Heart right ventricle (tissue), 16 donors: Measurements from ENCODE around the gene HMG20A. TPM values are rescaled to one million over a fixed set of nuclear protein-coding genes. Genes with fewer than 3 reads are reported as not detected.

Experiments used
- ATAC-seq, 8 donors: fragments of 200-7000 bp; cut with Tn5 transposase; one replicate each; pipeline ENCODE4 v1.9.1; 2020; ENCODE audit warnings: mild to moderate bottlenecking in 8 of 8, moderate library complexity in 8 of 8, moderate number of reproducible peaks in 1 of 8
- DNase-seq, 2 donors: peaks; one replicate each; pipeline ENCODE4 v3.0.0-alpha.2; 2020
- H3K27ac ChIP-seq, 10 donors: fragments of 200-600 bp; sonication (generic) in 2 of 10; one replicate each; pipeline versions ENCODE4 v1.5.0 to v1.8.0; 2020 to 2022; ENCODE audit warnings: mild to moderate bottlenecking in 3 of 10
- H3K27me3 ChIP-seq, 7 donors: fragments of 200-600 bp; one replicate each; pipeline ENCODE4 v1.8.0; 2021 to 2022; ENCODE audit warnings: mild to moderate bottlenecking in 2 of 7
- H3K36me3 ChIP-seq, 9 donors: fragments of 200-600 bp; sonication (generic) in 1 of 9; one replicate each; pipeline versions ENCODE4 v1.5.0 to v1.8.0; 2020 to 2022; ENCODE audit warnings: mild to moderate bottlenecking in 2 of 9
- H3K4me1 ChIP-seq, 9 donors: fragments of 200-600 bp; sonication (generic) in 1 of 9; one replicate each; pipeline versions ENCODE4 v1.5.0 to v1.8.0; 2020 to 2022; ENCODE audit warnings: mild to moderate bottlenecking in 4 of 9
- H3K4me3 ChIP-seq, 10 donors: fragments of 200-600 bp; sonication (generic) in 2 of 10; one replicate each; pipeline versions ENCODE4 v1.5.0 to v1.8.0; 2020 to 2022; ENCODE audit warnings: mild to moderate bottlenecking in 7 of 10, moderate library complexity in 2 of 10
- H3K9me3 ChIP-seq, 11 donors: fragments of 200-600 bp in 10 of 11; sonication (generic) in 2 of 11; one replicate each; pipeline versions ENCODE4 v1.5.0 to v1.8.0; 2013 to 2022; ENCODE audit warnings: mild to moderate bottlenecking in 2 of 11, control low read depth in 1 of 11, moderate library complexity in 1 of 11
- WGBS, 2 donors: extraction: QIAGEN DNeasy Blood & Tissue Kit; methylation state at CpG; one replicate each; pipeline ENCODE4 v1.1.7; 2013; ENCODE audit warnings: inconsistent platforms in 1 of 2; 5-methylcytosine and 5-hydroxymethylcytosine counted together
- intact Hi-C, 10 donors: fragments of 100-400 bp; cut with DNase I; formaldehyde crosslinking; loops; one replicate each; pipeline versions ENCODE4 v1.11.1 to v1.14.2; 2022
- polyA plus RNA-seq, 2 donors: library from polyadenylated mRNA; stranded (reverse); fragments of 200-250 nt; gene quantifications; one replicate each; pipeline ENCODE4 v1.2.3, GENCODE V29; 2013
- total RNA-seq, 10 donors: library from RNA; stranded (reverse); fragmentation: NEBNext Ultra II Directional in 3 of 10; extraction: Animal tissue kit (Norgen Biotek cat#: 25700) in 3 of 10; gene quantifications; one replicate each; pipeline versions ENCODE4 v1.2.1 to v1.2.4, GENCODE V29; 2021 to 2023
- TF ChIP-seq, protein P1 (sequence below), 9 donors: fragments of 200-600 bp; sonication (generic) in 2 of 9; IDR thresholded peaks; one replicate each; pipeline versions ENCODE4 v1.5.0 to v1.8.0; 2021 to 2022; ENCODE audit warnings: antibody characterized with exemption in 9 of 9, mild to moderate bottlenecking in 5 of 9, moderate library complexity in 1 of 9
- donor health status: Arrhythmogenic right ventricular cardiomyopathy.
- donor health status: ischemic (EF 13 %, LVEDD 7.1; RV severe dilation, severe dysfunction).
- donor health status: healthy with polysubstance abuse.
- donor health status: DM: no; HTN: yes; CAD: no.
- donor health status: DM: no; HTN: no; CAD: no.
- donor health status: ischemic (EF 25% LVEDD 6.9; RV normal size, moderate dysfunction).
- donor health status: ischemic (EF 25% LVEDD 5.7; RV mildly dilated, moderate dysfunction).
- donor health status: healthy.
- donor health status: DM: yes; HTN: yes; CAD: no.
- donor health status: Ischemic cardiomyopathy.
- donor health status: ischemic (EF 35%, LVEDD 5.7; RV mildly dilated, moderate dysfunction).
- donor health status: nonischemic (EF 11% LVEDD 7.7; RV severe dilation, severe dysfunction).
- donor health status: DM: yes; HTN: yes; CAD: no.
- donor health status: PGD.
- donor health status: ischemic (EF 29% LVEDD 5.4; RV normal size, mild dysfunction).
- donor health status: nonischemic (EF 23%, LVEDD 6.1; RV moderate dilation, normal function).

The HMG20A gene
- total and polyA plus RNA-seq, 12 donors = 9.9 to 60.2 (median 37.5) TPM

DNA sequence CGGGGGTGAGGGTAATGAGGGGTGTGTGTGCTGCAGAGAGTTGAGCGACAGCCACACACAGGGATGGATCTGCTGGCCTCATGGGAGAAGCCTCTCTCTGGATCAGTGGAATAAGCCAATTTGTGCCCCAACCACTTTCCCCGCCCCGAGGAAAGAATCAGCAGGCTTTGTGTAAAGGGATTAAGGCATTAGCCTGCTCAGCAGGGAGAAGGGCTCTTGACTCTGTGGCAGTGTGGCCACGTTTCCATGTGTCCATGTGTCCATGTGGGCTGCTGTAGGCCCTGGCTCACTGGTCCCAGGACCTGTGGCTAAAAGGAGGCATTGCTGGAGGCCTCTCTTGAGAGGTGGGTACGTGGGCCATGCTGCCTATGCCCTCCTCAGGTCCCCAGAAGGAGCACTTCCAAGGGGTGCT lies 104.7 kb downstream of the HMG20A start:
- Histone ChIP-seq H3K4me3 (no peak overlapping the region), H3K36me3 (no peaks in the 10 kb centered on the region), H3K27me3 (no peaks in the 10 kb centered on the region), H3K4me1 (peaks cover 11 to 34% (median 24%) of the 10 kb centered on the region in 9 donors), H3K9me3 (no peaks in the 10 kb centered on the region), H3K27ac (no peak overlapping the region)
- DNase-seq = no peak
- ATAC-seq = no peak
- TF ChIP-seq, protein P1, sequence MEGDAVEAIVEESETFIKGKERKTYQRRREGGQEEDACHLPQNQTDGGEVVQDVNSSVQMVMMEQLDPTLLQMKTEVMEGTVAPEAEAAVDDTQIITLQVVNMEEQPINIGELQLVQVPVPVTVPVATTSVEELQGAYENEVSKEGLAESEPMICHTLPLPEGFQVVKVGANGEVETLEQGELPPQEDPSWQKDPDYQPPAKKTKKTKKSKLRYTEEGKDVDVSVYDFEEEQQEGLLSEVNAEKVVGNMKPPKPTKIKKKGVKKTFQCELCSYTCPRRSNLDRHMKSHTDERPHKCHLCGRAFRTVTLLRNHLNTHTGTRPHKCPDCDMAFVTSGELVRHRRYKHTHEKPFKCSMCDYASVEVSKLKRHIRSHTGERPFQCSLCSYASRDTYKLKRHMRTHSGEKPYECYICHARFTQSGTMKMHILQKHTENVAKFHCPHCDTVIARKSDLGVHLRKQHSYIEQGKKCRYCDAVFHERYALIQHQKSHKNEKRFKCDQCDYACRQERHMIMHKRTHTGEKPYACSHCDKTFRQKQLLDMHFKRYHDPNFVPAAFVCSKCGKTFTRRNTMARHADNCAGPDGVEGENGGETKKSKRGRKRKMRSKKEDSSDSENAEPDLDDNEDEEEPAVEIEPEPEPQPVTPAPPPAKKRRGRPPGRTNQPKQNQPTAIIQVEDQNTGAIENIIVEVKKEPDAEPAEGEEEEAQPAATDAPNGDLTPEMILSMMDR (IDR thresholded peaks at IDR 0.05) = no peak
- 88 to 92% methylated on average over 6 of the region's 6 CpGs for WGBS, 2 donors
- intact Hi-C loops = no loop called here

DNA sequence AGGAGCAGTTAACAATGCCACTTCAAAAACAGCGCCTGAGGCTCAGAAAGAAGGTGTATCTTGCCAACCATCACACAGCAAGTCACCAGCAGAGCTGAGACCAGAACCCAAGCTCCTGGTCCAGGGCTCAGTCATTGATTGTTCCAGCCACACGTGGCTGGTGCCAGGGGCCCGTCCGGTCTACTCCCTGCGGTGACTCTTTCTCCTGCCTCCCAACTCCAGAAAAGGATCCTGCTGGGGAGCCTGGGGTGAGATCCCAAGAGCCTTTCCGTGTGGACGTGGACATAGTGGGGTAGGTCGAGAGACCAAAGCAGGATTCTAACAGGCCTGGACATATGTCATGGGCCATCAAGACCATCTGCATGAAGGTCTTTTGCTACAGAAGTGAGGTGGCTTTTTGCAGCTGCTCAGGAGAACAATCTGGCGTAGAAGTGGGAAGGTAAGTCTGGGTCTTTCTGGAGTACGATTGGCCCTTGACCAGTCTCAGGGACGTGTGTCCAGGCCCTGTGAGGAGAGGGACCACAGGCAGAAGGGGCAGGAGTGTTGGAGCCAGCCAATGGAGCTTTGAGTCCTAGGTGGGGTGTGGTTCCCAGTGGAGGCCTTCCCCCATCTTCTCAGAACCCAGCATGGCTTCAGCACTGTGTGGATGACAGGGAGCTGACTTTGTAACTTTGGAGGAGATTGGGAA lies 105.4 kb downstream of the HMG20A start:
- no peaks in the 10 kb centered on the region for H3K27me3 ChIP-seq
- H3K27ac ChIP-seq = peak overlapping the region in 3 of 10 donors; percentile 37 to 72 (median 68)

DNA sequence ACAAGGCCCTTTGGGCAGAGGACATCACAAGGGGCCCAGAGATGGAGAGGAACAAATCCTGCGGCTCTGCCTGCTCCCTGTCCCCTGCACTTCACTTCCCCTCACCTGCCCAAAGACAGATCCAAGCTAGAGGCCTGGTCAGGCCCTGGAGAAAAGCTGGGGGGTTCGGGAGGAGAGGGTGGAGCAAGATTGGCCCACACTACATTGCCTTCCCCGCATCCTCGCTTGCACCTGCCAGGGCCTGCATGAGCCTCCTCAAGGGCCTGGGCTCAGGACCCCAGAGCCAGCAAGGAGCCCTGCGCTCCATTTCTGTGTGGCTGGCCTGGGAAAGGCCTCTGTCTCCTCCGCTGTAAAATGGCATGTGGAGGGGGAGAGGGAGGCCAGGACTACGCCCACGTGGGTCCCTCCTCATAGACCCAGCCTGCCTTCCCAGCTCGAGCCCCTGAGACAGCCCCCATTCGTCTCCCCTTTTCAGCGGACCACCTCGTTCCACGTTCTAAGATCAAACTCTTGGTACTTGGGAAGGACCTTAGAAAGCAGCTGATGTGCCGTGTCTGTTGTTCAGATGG lies 106.0 kb downstream of the HMG20A start:
- no peaks in the 10 kb centered on the region for H3K36me3 ChIP-seq
- intact Hi-C loops = no loop called here
- DNase-seq (no peak), ATAC-seq (no peak)
- 86 to 91% methylated on average over 14 of the region's 14 CpGs for WGBS, 2 donors
- no peaks in the 10 kb centered on the region for H3K27me3 ChIP-seq
- no peak overlapping the region for H3K4me3 ChIP-seq
- H3K9me3 ChIP-seq = no peaks in the 10 kb centered on the region
- H3K4me1 ChIP-seq = peaks cover 11 to 34% (median 24%) of the 10 kb centered on the region in 9 donors
- peak overlapping the region in 9 of 10 donors; percentile 37 to 77 (median 68) for H3K27ac ChIP-seq
- TF ChIP-seq, protein P1 (IDR thresholded peaks at IDR 0.05) = no peak

More for the DNA sequence above, 105.4 kb downstream of the HMG20A start:
- DNase-seq (no peak), ATAC-seq (no peak)
- intact Hi-C loops = no loop called here
- Histone ChIP-seq H3K4me3 (no peak overlapping the region), H3K36me3 (no peaks in the 10 kb centered on the region), H3K4me1 (peaks cover 11 to 34% (median 24%) of the 10 kb centered on the region in 9 donors), H3K9me3 (no peaks in the 10 kb centered on the region)
- 87 to 95% methylated on average over 11 of the region's 11 CpGs for WGBS, 2 donors
- TF ChIP-seq, protein P1 (IDR thresholded peaks at IDR 0.05) = no peak

DNA sequence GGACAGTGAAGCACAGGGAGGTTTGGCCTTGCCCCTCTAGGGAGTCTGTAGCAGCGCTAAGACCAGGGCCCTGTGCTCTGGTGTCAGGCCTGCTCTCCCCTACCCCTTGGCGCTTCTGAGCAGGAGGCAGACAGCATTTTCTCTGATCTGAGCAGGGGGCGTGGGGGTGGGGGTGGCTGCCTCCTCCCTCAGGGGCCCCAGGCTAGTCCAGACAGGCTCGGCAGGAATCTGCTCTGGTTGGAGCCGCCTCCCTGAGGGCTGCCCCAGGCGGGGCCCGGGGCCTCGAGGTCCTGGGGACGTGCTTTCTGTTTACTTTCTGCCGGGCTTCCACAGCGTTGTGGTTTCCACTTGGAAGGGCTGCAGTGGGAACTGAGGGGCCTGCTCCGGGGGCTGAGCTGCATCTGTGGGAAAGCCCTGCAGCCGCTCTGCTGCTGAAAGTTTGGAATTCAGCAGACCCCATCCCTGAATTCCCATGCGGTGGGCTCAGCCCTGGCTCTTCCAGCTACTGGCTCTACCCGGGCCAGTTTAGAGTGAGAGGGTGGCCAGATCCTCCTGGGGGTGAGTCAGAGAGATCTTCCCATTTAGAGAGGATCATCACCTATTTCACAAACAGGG lies 106.6 kb downstream of the HMG20A start:
- WGBS, 2 donors = 40 to 44% methylated on average over 15 of the region's 15 CpGs
- Histone ChIP-seq H3K9me3 (no peaks in the 10 kb centered on the region), H3K27me3 (no peaks in the 10 kb centered on the region), H3K4me1 (peaks cover 11 to 34% (median 24%) of the 10 kb centered on the region in 9 donors), H3K27ac (peak overlapping the region in 9 of 10 donors; percentile 47 to 77 (median 68)), H3K36me3 (no peaks in the 10 kb centered on the region), H3K4me3 (no peak overlapping the region)
- ATAC-seq (peak; percentile 40 to 77 (median 56)), DNase-seq (peak; percentile 41 to 54)
- intact Hi-C loops = no loop called here
- TF ChIP-seq, protein P1 (IDR thresholded peaks at IDR 0.05) = no peak
